Caki2 (cell line): ENCODE data around the gene CLEC12A. TPM values are rescaled to one million over a fixed set of nuclear protein-coding genes. Genes with fewer than 3 reads are reported as not detected.
"Not testable (repeated sequence)": the region's sequence is repeated elsewhere in the genome, so short reads cannot be mapped to it uniquely, and the experiment has no call there.

Source experiments
- DNase-seq: peaks from one replicate; pipeline ENCODE4 v3.0.0-alpha.2; 2015; ENCODE audit warnings: low read depth
- in situ Hi-C: cut with HindIII; loops from 2 replicates; pipeline ENCODE4 v1.10.0; 2016; ENCODE audit warnings: low sequenced_read_pairs, low pct_unique_long_range_greater_than_20kb, mixed read lengths
- total RNA-seq: library from RNA; depleted of rRNA; stranded (reverse); fragments of >200 nt; shearing (Covaris generic); gene quantifications from 2 replicates; pipeline ENCODE4 v1.2.3, GENCODE V29; 2014; ENCODE audit warnings: low replicate concordance

The CLEC12A gene
- total RNA-seq, 1 experiment from 2014 or later = not detected

GRCh38 chr12:9960590-9960989, 10.6 kb upstream of the CLEC12A start:
- in situ Hi-C loops = no loop called here
- no peak for DNase-seq

- DNase-seq = no peak
- in situ Hi-C loops = no loop called here
Observed at GRCh38 chr12:9961106-9961505, 10.1 kb upstream of the CLEC12A start.

GRCh38 chr12:9961901-9962300, 9.3 kb upstream of the CLEC12A start:
- no peak for DNase-seq
- in situ Hi-C loops = no loop called here

- in situ Hi-C loops = no loop called here
Observed at GRCh38 chr12:9969673-9970072, 1.5 kb upstream of the CLEC12A start.

GRCh38 chr12:9973949-9974348, 2.7 kb downstream of the CLEC12A start:
- no peak for DNase-seq
- in situ Hi-C loops = no loop called here

More at GRCh38 chr12:9969673-9970072, 1.5 kb upstream of the CLEC12A start:
- no peak for DNase-seq

- DNase-seq, in situ Hi-C loops: not testable (repeated sequence)
Observed at GRCh38 chr12:9974731-9975130, 3.5 kb downstream of the CLEC12A start.

GRCh38 chr12:9975614-9976013, 4.4 kb downstream of the CLEC12A start:
- DNase-seq = no peak
- in situ Hi-C loops = no loop called here

GRCh38 chr12:9976626-9977025, 5.4 kb downstream of the CLEC12A start:
- DNase-seq, in situ Hi-C loops: not testable (repeated sequence)

GRCh38 chr12:9977916-9978315, 6.7 kb downstream of the CLEC12A start:
- in situ Hi-C loops = no loop called here
- no peak for DNase-seq

- in situ Hi-C loops = no loop called here
Observed at GRCh38 chr12:9980126-9980525, 8.9 kb downstream of the CLEC12A start.

GRCh38 chr12:9991876-9992275, 20.7 kb downstream of the CLEC12A start:
- in situ Hi-C loops = no loop called here

More at GRCh38 chr12:9980126-9980525, 8.9 kb downstream of the CLEC12A start:
- DNase-seq = no peak

GRCh38 chr12:9992296-9992695, 21.1 kb downstream of the CLEC12A start:
- no peak for DNase-seq
- in situ Hi-C loops = no loop called here

More at GRCh38 chr12:9991876-9992275, 20.7 kb downstream of the CLEC12A start:
- no peak for DNase-seq

- no peak for DNase-seq
- in situ Hi-C loops = no loop called here
Observed at GRCh38 chr12:9999016-9999415, 27.8 kb downstream of the CLEC12A start, which contains the start of gene CLEC1B. TSS of gene CLEC1B (minus strand) at chr12:9999121. CDS start at chr12:9999100, 21 bp downstream.

GRCh38 chr12:10001171-10001776, 30.1 kb downstream of the CLEC12A start:
- no peak for DNase-seq
- in situ Hi-C loops = no loop called here

- no peak for DNase-seq
- in situ Hi-C loops = no loop called here
Observed at GRCh38 chr12:10012630-10013330, 41.6 kb downstream of the CLEC12A start.

- DNase-seq = no peak
- in situ Hi-C loops = no loop called here
Observed at GRCh38 chr12:10015450-10015849, 44.2 kb downstream of the CLEC12A start.

- in situ Hi-C loops = no loop called here
- no peak for DNase-seq
Observed at GRCh38 chr12:10016881-10017280, 45.7 kb downstream of the CLEC12A start.

- DNase-seq = no peak
- in situ Hi-C loops = no loop called here
Observed at GRCh38 chr12:10018386-10018785, 47.2 kb downstream of the CLEC12A start.

GRCh38 chr12:10021342-10021741, 50.1 kb downstream of the CLEC12A start:
- in situ Hi-C loops = no loop called here
- no peak for DNase-seq

GRCh38 chr12:10025236-10025635, 54.0 kb downstream of the CLEC12A start:
- DNase-seq = no peak
- in situ Hi-C loops = no loop called here
